ENCODE results near the gene TMPRSS2. TPM values are rescaled to one million over a fixed set of nuclear protein-coding genes. Genes with fewer than 3 reads are reported as not detected.
"Not testable (repeated sequence)": the region's sequence is repeated elsewhere in the genome, so short reads cannot be mapped to it uniquely, and the experiment has no call there.

The TMPRSS2 gene
- total RNA-seq, 2 donors from 2014 or later = 471 to 667 TPM

DNA sequence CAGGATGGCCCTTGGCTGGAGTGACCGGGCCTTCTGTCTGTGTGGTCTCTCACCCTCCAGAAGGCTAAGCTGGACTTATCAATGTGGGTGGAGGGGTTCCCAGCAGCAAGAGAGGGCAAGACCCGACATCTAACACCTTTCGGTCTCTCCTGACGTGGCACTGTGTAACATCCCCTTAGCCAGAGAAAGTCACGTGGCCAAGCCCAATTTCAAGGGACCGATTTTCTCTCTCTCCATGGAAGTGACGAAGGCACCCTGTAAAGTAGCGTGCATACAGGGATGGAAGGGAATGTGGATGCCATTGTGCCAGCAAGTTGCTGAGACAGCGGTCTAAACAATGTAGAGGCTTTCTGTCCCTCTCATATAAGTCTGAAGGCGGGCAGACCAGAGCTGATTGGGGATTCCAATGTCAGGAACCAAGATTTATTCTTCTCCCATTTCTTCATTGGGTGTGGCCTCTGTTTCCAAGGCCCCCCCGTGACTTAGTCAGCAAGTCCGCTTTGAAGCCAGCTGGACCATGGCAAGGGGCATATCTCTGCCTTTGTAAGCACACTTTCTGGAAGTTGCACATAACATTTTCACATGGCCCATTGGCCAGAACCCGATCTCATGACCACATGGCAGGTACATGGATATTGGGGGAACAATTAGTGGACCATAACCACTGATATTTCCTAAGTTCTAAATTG is 69.4 kb downstream of the TMPRSS2 start:
- DNase-seq = no peak
- ATAC-seq = no peak
- intact Hi-C loops (cut with DNase I, micrococcal nuclease) = no loop called here

DNA sequence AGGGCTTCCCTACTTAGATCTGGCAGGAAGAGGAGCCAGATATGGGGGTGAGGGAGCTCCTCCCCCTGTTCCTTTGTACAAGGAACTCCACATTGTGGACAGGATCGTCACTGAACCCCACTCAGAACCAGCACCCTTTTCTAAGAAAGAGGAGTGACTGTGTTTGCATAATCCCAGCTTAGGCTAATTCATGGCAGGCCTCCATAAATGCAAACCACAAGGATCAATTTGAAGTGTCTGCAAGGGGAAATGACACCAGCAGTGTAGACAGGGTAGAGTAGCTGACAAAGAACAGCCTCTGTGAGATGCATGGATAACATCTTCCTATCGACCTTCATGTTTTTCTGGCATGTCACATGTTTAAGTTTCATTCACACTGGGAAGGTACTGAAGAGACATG is 70.2 kb downstream of the TMPRSS2 start:
- ATAC-seq (no peak), DNase-seq (no peak)
- intact Hi-C loops (cut with DNase I, micrococcal nuclease) = no loop called here

DNA sequence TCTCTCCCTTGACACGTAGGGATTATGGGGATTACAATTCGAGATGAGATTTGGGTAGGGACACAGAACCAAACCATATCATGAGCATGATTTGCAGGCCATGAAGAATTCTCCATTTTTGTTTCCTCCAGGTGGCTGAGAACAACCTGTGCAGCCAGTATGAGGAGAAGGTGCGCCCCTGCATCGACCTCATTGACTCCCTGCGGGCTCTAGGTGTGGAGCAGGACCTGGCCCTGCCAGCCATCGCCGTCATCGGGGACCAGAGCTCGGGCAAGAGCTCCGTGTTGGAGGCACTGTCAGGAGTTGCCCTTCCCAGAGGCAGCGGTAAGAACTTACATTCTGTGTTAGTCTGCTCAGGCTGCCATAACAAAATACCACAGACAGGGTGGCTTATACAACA is 72.3 kb downstream of the TMPRSS2 start:
- no peak for ATAC-seq
- intact Hi-C loops (cut with DNase I, micrococcal nuclease) = no loop called here
- no peak for DNase-seq

DNA sequence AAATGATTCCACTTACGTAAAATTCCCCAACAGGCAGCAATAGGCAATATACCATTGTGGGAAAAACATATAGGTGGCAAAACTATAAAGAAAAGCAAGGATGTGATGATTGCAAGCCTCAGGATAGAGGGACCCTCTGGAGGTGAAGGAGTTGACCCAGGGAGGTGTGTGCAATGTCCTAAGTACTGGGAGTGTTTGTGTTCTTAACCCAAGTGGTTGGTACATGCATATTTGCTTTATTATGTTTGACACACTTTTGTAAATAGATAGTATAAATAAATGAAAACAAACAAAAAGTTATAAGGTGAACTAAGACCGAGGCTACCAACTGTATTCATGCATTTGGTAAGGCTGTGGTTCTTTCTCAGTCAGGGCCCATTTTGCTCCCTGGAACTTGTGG is 74.4 kb downstream of the TMPRSS2 start:
- DNase-seq (no peak), ATAC-seq (peak; percentile 64)
- intact Hi-C loops (cut with DNase I, micrococcal nuclease) = no loop called here

DNA sequence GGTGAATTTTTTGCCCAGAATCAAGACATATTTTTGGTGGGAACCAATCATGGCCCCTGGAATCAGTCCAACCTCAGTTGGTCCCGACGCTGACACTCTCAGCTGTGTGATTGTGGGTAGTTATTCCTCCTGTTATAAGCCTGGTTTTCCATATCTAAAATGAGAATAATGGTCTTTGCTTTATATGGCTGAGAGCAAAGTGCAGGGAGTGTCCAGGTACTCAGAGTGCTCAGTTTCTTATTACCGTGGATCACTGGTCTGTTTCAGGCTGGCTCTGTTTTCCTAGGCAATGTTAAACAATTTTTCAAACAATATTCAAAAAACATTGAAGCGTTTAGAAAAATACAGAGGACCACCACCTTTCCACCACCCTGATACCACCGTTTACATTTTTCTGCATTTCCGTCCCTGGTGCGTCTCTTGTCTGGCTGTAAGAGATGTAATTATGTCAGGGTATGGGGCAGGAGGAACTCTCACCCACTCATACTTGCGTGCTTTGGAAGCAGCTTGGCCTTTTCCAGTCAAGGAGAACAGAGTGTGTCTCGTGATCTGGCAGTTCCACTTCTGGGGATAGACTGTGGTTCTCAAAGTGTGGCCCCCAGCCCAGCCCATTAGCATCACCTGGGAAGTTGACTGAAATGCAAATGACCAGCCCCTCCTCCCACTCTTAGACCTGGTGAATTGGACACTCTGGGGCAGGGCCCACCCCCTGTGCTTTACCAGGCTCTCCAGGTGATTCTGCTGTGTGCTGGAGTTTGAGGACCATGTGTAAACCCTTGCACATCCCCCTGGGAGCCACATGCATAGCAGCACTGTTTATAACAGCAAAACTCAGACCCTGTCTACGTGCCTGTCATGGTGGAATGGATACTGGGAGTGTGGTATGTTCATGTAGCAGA is 75.1 kb downstream of the TMPRSS2 start:
- peak in 1 of 2 donors; percentile 29 for DNase-seq
- peak; percentile 92 for ATAC-seq

DNA sequence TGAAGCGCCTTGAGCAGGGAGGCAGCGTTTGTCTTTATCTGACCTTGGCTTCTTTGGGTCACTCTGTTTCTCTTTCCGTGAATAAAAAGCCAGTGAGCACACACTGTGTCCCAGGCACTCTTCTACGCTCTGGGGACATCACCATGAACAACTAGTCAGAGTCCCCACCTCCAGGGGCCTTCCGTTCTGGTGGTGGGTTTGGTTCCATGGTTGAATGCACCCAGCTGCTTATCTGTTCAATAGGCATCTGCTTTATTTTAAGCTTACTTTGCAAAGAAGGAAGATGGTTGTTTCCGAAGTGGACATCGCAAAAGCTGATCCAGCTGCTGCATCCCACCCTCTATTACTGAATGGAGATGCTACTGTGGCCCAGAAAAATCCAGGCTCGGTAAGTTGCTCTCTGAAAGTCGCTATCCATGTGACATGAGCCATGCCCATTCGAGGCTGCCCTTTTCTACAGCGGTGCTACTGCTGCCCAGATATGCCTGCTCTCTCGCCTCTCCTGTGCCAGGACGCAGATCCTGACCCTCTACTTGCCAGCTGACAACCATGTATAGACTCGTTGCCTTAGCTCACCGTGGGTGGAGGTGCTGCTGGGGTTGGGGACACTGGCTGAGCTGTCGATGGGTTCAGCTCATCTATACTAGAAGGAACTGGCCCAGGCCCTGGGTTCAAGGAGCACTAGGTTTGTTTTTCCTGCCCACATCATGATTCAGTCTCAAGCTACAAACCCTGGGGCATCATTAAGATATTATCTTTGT is 76.0 kb downstream of the TMPRSS2 start:
- DNase-seq (peak in 1 of 2 donors; percentile 30), ATAC-seq (peak; percentile 67)
- intact Hi-C loops (cut with DNase I, micrococcal nuclease) = no loop called here

More for the DNA sequence above, 75.1 kb downstream of the TMPRSS2 start:
- intact Hi-C loops (cut with DNase I, micrococcal nuclease) = no loop called here

DNA sequence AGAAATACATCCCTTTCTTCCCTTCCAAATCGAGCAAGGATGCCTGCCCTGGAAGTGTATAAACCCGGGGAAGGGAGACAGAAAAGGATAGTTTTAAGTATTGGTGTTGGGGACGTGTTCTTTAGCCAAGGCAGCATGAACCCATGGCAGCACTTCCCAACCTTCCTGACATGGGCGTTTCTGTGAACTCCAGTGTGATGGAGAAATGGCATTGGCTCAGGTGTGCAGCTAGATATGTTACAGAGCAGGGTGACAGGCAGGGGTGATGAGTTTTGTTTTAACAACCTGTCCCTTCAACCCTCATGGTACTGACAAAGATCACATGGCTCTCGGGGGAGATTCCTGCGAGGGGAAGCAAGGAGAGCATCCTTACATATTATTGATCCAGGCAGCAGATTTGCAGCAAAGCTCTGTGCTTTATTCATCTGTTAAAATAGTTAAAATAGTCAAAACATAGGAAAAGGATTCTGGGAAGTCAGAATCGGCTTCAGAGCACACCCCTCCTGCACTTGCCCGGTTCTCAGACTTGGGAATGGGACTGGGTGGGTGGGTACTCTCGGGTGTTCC is 78.0 kb downstream of the TMPRSS2 start:
- intact Hi-C loops (cut with DNase I, micrococcal nuclease) = no loop called here

DNA sequence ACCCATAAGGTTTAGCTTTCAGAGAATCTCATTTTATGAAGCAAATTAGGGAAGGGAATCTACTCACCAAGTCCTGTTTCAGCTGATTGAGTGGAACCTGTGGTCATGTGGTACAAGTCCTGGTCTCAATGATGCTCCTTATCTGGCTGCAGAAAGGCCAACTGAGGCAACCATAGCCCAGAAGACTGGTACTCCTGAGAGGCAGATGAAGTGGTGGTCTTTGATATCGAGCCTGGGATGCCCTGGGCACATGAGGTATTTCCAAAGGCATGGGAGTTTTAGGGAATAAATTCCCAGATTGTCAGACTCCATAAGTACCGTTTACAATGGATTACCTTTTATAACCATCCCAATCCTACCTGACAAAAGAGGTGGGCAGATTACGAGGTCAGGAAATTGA is 78.7 kb downstream of the TMPRSS2 start:
- no peak for DNase-seq
- ATAC-seq = no peak
- intact Hi-C loops (cut with DNase I, micrococcal nuclease) = no loop called here

More for the DNA sequence above, 78.0 kb downstream of the TMPRSS2 start:
- no peak for DNase-seq
- no peak for ATAC-seq

DNA sequence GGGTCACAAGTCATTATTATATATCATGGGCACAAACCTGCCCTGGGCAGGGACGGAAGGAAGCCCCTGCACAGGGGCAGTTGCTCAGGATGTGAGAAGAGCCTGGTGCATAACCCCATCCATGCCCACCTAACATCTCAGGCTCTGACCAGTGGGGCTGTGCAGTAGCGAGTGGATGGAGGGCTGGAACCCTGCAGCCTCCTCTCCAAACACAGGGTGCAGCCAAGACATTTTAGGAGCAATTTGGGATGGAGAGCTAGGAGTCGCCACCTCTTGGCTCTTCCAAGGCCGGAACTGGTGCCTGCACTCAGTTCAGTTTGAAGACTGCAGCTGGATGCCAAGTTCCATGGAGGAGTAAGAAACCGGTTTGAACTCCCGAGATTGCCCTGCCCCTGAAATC is 79.1 kb downstream of the TMPRSS2 start:
- intact Hi-C loops (cut with DNase I, micrococcal nuclease) = no loop called here
- no peak for DNase-seq

DNA sequence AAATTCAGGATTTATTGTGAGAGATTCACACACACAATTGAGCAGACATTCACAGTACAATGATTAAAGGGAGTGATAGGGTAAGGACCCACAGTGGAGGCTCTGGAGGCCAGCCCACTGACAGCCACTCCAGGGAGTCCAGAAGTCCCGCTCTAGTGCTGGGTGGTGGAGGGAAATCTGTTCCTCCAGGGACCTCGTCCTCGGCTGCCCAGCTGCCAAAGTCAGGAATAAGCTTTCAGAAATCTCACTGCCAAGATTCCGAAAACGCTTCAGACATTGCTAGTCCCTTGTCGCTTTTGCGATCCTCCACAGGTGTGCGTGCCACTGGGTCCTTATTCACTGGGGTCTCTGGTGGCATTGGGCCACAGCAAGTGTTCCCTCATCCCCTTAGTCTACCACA is 79.6 kb downstream of the TMPRSS2 start:
- ATAC-seq = no peak
- intact Hi-C loops (cut with DNase I, micrococcal nuclease) = no loop called here
- no peak for DNase-seq

More for the DNA sequence above, 79.1 kb downstream of the TMPRSS2 start:
- no peak for ATAC-seq

DNA sequence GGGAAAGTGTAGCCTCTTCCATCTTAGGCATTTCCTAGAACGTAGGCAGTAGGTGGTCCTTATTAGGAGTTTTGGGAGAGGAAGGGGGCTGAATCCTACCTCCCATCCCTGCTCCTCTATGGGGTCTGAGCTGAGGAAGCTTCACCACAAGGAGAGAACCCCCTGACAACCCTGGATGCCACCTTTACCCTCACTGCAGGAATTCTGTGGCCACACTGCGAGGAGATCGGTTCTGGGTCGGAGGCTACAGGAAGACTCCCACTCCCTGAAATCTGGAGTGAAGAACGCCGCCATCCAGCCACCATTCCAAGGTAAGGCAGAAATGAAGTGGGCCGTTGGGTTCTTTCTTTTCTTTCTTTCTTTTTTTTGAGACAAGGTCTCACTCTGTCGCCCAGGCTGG is 80.4 kb downstream of the TMPRSS2 start:
- no peak for ATAC-seq
- no peak for DNase-seq
- intact Hi-C loops (cut with DNase I, micrococcal nuclease) = no loop called here

DNA sequence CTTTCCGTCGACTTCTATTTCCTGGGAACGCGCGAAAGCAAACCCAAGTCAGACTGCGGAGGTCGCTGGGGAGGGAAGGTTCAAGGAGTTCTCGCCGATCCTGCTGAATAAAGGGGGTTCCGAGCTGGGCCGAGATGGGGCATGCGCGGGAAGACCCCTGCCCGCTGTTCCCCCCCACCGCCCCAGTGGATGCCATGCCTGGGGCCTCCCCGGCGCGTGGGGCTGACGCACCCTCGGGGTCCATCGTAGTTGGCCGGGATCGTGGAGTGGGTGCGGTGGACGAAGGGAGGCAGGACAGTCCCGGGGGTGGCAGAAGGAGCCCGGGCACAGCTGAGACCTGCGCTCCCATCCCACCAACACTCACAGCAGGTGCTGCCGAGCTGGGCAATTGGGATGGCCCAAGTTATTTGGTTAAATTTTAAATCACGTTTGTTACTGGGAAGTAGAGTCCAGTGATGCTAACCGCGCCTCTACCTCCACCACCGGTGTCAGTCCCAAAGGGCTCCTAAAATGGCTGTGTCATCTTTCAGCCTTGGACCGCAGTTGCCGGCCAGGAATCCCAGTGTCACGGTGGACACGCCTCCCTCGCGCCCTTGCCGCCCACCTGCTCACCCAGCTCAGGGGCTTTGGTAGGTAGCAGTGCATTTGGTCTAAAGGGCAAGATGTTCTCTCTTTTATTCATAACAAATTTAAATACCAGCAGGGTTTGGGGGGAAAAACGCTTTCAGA is 81.1 kb downstream of the TMPRSS2 start:
- intact Hi-C loops (cut with DNase I, micrococcal nuclease) = no loop called here
- ATAC-seq (peak; percentile 42), DNase-seq (peak in 1 of 2 donors; percentile 41)

DNA sequence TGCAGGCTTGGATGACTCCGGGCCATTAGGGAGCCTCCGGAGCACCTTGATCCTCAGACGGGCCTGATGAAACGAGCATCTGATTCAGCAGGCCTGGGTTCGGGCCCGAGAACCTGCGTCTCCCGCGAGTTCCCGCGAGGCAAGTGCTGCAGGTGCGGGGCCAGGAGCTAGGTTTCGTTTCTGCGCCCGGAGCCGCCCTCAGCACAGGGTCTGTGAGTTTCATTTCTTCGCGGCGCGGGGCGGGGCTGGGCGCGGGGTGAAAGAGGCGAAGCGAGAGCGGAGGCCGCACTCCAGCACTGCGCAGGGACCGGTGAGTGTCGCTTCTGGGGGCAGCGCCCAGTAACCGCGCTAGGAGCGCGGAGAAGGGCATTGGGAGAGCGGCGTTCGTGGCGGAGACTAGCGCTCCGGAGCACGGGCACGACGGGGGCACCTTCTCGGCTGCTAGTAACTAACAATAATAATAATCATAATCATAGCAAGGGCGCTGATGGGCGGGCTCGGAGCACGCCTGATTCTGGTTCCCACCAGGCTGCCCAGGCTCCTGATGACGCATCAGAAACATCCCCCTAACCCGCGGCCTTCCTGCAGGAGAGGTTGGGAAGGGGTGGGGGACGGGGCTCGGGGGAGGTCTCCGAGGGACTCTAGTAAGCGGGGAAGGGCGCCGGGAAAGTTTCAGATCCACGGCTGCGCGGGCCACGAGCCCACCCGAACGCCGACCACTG is 81.8 kb downstream of the TMPRSS2 start, which contains the start of gene MX1:
Gene MX1, plus strand, starts transcription at position 286 of the 722 bp plus-strand sequence. CDS start 5,832 bp downstream, outside the sequence.
- intact Hi-C loops (cut with DNase I, micrococcal nuclease) = no loop called here
- DNase-seq = peak; percentile 90 to 94

DNA sequence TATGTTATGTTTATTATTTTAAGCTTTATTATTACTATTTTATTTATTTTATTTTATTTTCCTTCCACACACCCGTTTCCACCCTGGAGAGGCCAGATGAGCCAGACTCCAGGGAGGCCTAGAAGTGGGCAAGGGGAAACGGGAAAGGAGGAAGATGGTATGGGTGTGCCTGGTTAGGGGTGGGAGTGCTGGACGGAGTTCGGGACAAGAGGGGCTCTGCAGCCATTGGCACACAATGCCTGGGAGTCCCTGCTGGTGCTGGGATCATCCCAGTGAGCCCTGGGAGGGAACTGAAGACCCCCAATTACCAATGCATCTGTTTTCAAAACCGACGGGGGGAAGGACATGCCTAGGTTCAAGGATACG is 82.4 kb downstream of the TMPRSS2 start:
- intact Hi-C loops (cut with DNase I, micrococcal nuclease) = no loop called here
- DNase-seq (no peak), ATAC-seq (no peak)

More for the DNA sequence above, 81.8 kb downstream of the TMPRSS2 start, which contains the start of gene MX1:
- peak; percentile 96 for ATAC-seq

DNA sequence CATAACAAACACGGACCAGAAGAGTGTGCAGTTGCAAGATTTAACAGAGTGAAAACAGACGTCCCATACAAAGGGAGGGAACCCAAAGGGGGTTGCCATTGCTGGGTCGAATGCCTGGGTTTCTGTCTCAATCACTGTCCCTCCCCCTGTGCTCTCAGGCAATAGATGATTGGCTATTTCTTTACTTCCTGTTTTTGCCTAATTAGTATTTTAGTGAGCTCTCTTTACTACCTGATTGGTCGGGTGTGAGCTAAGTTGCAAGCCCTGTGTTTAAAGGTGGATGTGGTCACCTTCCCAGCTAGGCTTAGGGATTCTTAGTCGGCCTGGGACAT is 84.7 kb downstream of the TMPRSS2 start:
- DNase-seq; ATAC-seq; intact Hi-C loops (cut with DNase I, micrococcal nuclease): not testable (repeated sequence)

DNA sequence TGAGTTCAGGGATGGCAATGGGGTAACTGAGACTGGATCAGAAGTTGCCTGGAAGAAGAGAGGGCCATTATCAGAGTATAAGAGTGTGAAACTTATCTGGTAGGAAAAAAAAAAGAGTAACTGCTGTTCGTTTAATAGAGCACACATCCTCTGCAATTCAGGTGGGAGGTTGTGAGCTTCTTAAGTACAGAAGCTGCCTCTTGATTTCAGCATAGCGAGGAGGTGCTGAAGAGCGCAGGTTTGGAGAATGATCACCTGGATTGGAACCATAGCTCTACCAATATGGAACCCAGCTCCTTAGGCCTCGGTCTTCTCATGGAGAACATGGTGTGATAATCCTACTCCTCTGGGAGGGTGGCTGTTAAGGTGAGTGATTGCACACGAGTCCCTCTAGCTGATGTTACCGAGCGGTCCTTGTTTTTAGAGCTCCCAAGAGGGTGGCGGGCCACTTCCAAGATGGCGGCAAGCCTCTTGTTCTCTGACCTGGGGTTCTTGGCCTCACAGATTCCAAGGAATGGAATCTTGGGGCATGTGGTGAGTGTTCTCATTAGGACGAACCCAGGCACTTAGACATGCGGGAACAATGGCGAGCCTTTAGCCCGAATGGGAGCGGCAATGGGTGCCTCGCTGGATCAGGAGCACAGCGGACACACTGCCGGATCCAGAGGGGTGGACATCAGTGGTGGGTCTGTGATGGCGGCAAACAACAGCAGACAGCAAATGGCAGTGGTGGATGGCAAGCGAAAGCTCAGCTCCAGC is 85.2 kb downstream of the TMPRSS2 start:
- intact Hi-C loops (cut with DNase I, micrococcal nuclease) = no loop called here
- ATAC-seq (no peak), DNase-seq (no peak)

DNA sequence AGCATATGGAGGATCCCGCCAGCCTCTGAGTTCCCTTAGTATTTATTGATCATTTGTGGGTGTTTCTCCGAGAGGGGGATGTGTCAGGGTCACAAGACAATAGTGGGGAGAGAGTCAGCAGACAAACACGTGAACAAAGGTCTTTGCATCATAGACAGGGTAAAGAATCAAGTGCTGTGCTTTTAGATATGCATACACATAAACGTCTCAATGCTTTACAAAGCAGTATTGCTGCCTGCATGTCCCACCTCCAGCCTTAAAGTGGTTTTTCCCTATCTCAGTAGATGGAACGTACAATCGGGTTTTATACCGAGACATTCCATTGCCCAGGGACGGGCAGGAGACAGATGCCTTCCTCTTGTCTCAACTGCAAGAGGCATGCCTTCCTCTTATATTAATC is 87.0 kb downstream of the TMPRSS2 start:
- DNase-seq; intact Hi-C loops (cut with DNase I, micrococcal nuclease); ATAC-seq: not testable (repeated sequence)

Data from left colon (tissue), 2 donors.